GM18519 (cell line): Measurements from ENCODE around the gene NMNAT2.
"Not testable (repeated sequence)": the region's sequence is repeated elsewhere in the genome, so short reads cannot be mapped to it uniquely, and the experiment has no call there.

ENCODE experiments used
- ATAC-seq: cut with Tn5 transposase; IDR thresholded peaks from one replicate; pipeline ENCODE4 v1.9.1; 2021; ENCODE audit warnings: mild to moderate bottlenecking, moderate library complexity; ENCODE audit not compliant: unreplicated experiment, low FRiP score

The NMNAT2 gene

DNA sequence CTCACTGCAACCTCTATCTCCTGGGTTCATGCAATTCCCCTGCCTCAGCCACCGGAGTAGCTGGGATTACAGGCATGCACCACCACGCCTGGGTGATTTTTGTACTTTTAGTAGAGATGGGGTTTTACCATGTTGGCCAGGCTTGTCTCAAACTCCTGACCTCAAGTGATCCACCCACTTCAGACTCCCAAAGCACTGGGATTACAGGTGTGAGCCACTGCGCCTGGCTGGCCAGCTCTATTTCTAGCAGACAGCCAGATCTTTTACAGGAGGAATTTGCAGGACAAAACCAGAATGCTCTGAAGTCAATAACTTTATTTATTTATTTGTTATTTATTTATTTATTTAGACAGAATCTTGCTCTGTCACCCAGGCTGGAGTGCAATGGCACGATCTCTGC, 144.2 kb downstream of the NMNAT2 start:
- not testable (repeated sequence) for ATAC-seq

DNA sequence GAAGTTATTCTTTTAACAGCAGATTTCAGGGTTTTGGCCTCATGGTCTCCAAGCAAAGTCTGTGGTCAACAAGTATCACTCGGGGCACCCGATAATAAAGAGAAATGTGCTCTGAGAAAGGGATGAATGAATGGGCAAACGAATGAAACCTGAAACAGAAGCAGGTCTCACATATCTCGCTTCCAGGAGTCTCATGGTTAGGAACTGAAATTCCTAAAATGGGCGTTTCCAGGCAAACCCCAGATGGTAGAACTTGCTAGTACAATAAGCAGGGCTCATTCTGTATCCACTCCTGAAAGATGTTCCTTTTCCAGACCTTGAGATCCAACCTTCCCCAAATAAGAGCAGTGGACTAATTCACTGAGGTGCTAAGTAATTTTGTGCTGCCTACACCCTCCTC, 144.9 kb downstream of the NMNAT2 start:
- ATAC-seq: no peak

DNA sequence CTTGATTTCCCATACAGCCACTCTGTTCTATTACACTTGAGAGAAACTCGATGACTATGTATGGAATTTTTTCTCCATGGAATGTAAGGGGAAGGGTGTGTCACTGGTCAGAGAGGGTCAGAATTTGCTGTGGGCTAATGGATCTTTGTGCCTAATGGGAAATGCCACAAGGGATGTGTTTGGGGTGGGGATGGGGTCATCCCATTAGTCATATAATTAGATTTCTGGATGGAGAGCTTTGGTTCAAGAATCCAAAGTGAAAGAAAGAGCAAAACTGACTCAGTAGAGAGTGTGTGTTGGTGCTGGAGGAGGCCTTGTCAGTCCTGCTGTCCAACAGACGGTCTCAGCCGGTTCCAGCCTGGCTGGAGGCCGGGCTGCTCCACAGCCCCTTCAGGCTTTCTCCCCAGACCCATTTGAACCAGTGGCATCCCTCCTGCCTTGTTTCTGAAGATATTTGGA, 145.8 kb downstream of the NMNAT2 start:
- ATAC-seq: no peak

DNA sequence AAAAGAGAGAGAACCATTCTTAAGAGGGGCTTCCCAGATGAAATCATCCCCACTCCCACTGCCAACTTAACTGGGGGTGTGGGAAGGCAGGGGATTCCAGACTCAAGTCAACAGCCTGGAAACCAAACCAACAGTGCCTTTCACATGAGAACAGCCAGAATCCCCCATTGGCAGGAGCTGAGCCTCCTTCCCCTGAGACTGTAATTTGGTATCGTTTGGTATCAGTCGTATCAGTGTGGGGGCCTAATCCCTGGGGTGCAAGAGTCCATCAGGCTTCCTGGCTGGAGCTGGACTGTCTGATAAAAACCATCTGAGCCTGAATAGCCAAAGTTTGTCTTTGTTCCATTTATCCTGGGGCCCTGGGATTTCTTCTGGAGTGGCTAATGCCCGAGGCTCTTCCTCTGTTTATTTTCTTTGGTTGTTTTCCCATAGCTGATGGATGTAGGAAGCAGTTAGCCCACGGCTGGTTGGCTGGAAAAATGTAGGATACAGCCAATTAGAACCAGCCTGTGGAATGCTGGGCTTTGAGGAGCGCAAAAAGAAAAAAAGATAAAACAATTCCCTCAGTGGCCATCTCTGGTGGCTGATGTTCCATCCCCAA, 147.5 kb downstream of the NMNAT2 start:
- no peak for ATAC-seq

DNA sequence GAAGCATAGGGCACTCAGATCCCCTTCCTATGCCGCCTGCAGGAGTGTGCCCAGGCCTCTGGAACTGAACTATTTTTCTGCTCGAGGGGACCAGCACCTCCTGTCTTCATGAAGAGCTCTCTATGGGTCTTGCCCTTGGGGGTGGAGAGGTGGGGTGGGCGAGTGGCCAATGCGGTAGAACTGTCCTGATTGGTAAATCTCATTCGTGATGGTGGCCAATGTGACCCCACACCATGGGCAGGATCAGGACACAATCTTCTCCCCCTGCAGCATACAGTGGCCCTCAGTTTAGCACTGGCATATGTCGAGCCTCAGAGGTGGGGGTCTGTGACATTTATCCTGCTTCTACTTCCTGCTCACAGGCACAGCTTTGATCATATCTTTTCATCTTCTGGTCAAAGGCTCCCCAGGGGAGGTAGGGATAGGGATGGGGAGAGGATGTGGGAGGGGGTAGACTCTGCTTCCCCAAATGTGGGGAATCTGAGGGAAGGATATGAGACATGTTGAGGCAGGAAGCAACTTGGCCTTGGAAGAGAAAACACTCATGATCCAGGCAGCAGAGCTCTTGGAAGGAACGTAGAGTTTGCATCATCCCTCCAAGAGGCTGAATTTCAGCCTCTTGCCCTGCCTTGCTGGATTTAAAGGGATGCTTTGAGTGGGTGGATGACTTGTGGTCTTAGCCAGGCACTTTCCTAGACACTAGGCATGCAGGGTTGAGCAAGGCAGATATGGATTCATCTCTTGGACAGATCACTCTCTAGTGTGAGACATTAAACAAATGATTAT, 150.3 kb downstream of the NMNAT2 start:
- no peak for ATAC-seq

DNA sequence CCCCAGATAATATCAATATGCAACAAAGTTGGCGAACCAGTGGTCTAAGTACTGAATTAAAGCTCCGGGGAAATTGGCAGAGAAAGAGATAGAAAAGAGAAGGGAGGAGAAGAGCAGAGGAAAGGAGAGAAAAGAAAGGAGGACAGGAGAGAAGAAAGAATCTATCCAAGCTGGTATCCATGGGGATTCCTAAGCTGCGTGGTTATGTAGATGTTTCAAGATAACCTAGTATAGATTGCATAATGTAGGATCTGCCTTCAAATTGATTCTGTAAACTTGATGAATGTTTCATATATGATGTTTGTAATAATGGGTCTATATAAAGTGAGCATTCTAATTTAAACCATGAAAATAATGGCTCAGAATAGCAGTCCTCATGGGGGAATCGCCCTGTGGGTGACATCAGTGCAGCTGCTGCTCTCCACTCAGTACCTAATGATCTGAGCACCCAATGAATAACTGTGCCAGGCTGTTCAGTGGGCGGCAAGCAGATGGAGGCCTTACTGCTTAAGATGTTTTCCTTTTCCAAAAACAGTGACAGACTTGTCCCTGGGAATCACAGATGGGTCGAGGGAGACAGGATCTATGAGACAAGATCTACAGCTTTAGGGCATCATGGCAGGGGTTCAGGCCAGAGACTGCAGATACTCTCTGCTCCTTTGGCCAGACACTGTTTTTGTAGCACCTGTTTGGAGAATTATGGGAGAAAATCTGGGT, 154.1 kb downstream of the NMNAT2 start:
- no peak for ATAC-seq

DNA sequence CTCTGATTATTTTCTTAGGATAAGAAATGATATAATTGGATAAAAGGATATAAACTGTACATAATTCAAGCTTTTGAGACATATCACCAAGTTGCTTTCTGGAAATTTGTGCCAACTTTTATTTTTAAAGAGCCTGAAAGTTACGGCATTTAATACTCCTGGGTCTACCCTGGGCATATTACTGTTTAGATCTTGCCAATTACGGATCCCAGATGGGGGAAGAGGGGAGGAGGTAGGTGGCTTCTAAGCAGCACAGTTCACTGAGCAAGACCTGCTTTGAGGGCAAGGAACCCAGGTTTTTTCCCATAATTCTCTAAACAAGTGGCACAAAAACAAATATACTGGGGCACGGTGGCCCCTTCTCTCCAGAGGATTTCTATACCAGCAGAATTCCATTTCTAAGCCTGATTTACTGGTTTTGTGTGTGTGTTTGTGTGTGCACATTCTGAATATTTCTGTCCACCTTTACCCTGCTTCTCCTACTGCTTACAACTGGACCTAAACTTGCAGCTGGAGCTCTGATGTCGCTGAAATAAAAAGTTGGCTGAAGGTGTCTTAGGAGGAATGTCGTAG, 155.5 kb downstream of the NMNAT2 start:
- ATAC-seq: no peak

DNA sequence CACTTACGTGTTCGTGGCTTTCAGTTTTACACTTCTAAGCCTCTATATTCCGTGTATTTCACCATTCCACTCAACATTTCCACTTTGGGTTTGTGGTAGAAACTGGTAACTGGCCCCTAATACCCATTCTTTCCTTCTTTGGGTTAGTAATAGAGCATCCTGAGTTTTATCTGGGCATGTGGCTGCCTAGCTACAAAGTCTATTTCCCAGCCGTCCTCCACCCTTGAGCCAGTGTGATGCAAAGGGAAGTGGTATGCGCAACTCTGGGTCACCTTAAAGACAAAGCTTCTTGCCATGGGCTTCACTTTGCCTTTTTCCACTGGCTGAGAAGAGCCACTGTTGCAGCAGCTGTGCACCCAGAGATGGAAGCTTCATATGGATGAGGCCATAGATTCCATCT, 158.3 kb downstream of the NMNAT2 start:
- ATAC-seq: no peak

DNA sequence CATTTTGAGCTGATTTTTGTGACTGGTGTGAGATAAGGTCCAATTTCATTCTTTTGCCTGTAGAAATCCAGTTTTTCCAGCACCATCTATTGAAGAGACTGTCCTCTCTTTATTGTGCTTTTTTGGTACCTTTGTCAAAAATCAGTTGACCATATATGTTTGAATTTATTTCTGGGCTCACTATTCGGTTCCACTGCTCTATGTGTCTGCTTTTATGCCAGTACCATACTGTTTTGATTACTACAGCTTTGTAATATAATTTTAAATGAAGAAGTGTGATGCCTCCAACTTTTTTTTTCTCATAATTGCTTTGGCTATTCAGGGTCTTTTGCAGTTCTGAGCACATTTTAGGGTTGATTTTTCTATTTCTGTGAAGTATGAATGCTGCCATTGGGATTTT, 163.1 kb downstream of the NMNAT2 start:
- no peak for ATAC-seq

DNA sequence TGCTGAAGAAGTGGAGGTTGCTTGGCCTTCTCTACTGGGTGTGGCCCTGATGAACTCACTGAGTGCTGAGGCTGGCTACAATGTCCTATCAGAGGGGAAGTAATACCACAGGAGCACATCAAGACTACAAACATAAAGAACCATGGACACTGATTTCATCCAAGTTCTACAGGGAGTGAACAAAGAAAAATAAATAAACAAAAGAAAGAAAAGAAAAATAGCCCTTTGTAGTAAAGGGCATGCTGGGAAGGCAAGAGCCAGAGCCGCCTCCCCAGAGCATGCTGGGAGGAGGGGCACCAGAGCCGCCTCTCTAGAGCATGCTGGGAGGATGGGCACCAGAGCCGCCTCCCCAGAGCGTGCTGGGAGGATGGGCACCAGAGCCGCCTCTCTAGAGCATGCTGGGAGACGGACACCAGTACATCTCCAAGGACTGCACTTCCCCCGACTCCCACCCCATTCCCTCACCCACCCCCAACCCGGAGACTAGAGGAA, 166.2 kb downstream of the NMNAT2 start:
- no peak for ATAC-seq

DNA sequence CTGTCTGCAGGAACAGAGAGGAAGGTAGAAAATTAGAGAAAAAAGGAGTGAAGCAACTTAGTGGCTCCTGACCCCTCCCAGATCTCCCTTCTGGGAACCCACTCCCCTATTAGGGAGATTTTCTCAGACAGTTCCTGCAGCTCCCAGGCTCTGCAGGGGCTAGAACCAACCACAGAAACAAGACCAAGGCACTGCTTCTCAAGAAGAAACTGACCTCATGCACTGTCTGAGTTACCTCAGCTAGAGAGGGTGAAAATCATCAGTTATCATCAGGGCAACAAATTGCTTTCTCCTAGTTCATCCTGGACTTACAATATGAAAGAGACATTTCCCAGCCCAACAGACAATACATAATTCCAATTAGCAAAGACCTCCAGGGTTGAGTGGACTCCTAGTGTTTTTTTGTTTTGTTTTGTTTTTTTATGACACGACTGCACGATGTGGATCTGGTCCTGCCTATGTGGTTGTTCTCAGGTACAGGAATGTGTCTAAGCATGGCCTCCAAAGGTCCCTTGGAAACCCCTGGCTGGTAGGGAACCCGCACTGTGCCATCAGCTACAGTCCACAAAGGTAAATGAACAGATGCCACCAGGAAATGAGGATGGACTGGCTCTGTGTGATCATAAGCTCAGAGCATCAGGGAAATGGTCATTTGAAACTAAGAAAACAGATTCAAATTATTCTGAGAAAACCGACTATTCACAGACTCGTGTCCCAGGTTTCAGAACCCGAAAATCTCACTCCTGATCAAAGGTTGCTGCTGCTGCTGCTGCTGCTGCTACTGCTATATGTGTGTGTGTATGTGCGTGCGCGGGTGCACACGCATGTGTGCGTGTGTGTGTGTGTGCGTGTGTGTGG, 166.8 kb downstream of the NMNAT2 start:
- no peak for ATAC-seq

DNA sequence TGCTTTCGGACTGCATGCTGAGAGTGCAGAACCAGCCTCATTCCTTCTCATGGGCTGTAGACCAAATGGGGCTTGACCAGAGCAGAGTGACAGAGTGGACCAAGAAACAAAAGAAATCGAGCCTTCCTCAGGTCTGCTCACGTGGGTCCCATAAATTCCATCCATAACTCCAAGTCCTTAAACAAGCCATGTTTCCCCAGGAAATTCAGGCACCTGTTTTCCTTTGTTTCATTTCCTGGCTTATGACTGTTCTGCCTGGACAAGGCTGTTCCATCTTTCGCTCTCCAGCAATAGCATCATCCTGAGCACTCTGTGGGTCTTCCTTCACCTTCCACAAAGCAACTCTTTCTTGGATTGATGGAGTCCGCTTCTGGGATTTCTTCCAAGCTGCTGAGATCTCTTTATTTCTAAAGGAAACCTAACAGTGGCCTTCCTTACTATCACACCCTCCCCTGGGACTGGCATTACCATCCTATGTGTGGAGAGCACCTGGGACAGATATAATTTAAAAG, 168.2 kb downstream of the NMNAT2 start:
- ATAC-seq: no peak

DNA sequence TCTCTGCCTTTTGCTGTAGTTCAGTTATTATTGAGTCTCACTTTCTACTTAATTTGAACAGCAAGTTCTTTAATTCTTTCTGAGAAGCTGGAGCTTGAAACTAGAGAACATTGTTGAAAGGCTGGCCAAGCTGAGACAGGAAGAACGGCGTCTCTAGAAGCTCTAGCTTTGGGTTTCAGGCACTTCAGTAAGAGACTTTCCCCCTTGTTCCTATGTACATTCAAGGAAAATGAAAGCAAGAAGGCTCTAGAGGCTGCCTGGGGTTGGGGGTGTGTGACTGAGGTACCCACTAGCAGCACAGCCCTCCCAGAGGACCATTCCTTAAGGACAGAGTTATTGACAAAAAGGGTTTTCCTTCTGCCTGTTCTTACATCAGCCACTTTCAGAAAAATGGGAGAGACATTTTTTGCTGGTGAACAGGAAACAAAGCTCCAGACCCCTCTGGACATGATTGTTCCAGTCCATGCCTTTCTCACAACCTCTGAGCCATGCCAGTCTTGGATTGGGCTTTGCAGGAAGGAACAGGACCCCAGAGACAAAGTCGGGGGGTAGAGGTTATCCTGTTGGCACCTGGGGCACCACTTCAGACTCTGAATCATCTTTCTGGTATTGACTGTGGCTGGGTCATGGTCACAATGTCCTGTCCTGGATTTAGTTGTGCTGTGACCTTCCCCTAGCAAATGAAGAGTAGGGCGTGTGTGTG, 169.0 kb downstream of the NMNAT2 start:
- ATAC-seq: no peak

DNA sequence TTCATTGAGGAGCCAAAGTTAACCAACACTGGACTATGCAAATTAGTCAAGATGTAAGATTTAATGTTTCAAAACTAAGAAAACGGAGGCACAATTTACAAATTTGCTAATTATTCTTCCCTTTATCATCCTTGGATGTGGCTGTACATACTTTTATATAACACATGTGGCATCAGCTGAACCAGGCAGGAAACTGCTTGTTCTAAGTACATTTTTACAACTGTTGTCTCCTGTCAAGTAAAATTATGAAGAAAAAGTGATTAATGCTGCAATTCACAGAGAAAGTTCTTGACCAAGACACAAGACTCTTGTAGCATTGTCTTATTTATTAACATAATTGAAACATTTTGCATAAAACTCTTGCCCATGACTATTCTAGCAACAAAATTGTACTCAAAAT, 170.2 kb downstream of the NMNAT2 start:
- ATAC-seq: no peak

DNA sequence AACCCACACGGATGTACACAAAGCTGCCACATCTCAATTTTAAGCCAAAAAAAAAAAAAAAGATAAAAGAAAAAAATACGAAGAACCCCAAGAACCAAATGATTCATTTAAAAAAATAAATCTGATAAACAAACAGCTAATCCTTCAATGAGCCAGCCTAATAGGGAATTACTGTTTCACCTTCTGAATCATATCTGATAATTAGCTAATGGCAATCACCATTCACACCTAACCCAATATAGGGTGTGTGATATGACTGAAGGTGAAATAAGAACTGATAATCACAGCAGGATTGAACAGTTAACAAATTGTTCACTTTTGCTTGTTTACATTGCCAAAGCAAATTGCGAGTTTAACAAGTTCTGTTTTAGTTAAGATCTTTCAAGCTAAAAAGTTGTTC, 170.7 kb downstream of the NMNAT2 start:
- no peak for ATAC-seq

DNA sequence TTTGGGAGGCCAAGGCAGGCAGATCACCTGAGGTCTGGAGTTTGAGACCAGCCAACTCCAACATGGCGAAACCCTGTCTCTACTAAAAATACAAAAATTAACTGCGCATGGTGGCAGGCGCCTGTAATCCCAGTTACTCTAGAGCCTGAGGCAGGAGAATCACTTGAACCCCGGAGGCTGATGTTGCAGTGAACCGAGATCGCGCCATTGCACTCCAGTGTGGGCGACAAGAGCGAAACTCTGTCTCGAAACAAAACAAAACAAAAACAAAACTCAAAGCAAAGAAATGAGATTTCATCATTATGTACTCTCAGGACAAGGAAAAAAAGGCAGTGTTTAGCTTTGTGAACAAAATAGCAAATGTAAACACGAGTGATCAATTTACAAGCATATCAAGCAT, 171.1 kb downstream of the NMNAT2 start:
- no peak for ATAC-seq

DNA sequence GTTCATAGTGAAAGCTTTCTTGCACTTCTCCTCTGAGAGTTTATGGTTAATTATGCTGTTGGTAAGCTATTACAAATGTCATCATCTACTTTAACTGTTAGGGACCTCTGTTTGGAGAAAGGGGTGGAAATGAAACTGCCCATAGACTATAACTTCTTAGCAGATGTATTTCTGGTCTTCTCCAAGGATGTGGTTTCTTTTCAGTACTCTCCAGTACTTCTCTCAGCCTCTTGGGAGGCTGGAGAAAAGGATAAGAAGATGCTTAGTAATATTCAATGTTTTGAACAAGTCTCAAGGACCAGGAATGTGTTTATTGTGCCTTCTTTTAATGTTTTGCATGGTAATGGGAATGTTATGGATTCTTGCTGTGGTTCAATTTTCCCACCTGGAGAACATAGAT, 171.7 kb downstream of the NMNAT2 start:
- ATAC-seq: no peak

DNA sequence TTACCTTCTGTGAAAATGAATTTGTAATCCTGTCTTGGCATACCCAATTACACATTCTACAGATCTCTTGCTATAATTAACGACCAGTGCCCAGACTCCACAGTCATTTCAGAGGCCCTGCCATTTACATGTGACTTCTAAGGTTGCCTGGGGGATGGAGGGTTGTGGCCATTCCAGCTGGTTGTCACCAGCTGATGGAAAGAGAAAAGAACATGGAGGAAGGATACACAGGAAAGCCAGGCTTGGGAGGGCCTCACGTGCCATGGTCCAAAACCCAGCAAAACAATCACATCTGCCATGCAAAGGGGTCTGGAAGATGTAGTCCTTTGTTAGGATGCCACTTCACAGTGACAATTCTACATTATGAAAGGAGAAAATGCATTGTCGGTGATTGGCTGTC, 172.8 kb downstream of the NMNAT2 start:
- ATAC-seq: no peak

DNA sequence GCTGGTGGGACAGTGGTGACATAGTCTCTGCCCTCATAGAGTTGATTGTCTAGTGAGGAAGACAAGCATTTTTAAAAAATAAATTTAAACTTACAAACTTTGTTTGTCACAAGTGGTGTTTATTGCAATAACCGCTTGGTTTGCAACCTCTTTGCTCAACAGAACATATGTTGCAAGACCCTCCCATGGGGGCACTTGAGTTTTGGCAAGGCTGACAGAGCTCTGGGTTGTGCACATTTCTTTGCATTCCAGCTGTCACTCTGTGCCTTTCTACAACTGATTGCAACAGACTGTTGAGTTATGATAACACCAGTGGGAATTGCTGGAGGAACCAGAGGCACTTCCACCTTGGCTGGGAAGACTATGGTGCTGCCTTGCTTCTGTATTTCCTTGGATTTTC, 173.7 kb downstream of the NMNAT2 start:
- ATAC-seq: no peak
